GM12878 (cell line): ENCODE results near the gene ZNF22.

Experiments
- ATF7 ChIP-seq: fragments of 450-650 bp; IDR thresholded peaks from 2 replicates; pipeline ENCODE4 v1.6.1; 2016; ENCODE audit warnings: low read depth, mild to moderate bottlenecking
- CREB1 ChIP-seq: IDR thresholded peaks from 2 replicates; pipeline ENCODE4 v1.6.1; 2012; ENCODE audit warnings: low read depth, mild to moderate bottlenecking, inconsistent platforms
- EP300 ChIP-seq, 2 experiments: fragments of 150-350 bp in 1 of 2; IDR thresholded peaks; 2 replicates each; pipeline ENCODE4 v1.6.1; 2011 to 2012; ENCODE audit warnings: low read depth in 2 of 2, low read length in 2 of 2, borderline replicate concordance in 1 of 2, improper control_type of control experiment in 1 of 2, inconsistent platforms in 1 of 2; ENCODE audit not compliant: control insufficient read depth in 1 of 2
- EZH2 ChIP-seq: IDR thresholded peaks from 2 replicates; pipeline ENCODE4 v1.6.1; 2012; ENCODE audit warnings: low read depth, mild to moderate bottlenecking, control low read depth, inconsistent platforms, low read length, borderline replicate concordance; ENCODE audit not compliant: control insufficient read depth
- JUND ChIP-seq: IDR thresholded peaks from 2 replicates; pipeline ENCODE4 v1.6.1; 2012; ENCODE audit warnings: low read depth, mild to moderate bottlenecking, low read length, improper control_type of control experiment, moderate library complexity
- POLR2A ChIP-seq: IDR thresholded peaks from 2 replicates; pipeline ENCODE4 v1.6.1; 2011; ENCODE audit warnings: low read depth, mild to moderate bottlenecking, low read length
- POLR2AphosphoS5 ChIP-seq: IDR thresholded peaks from 2 replicates; pipeline ENCODE4 v1.6.1; 2011; ENCODE audit warnings: mild to moderate bottlenecking, low read length, inconsistent platforms
- SREBF2 ChIP-seq: IDR thresholded peaks from 2 replicates; pipeline ENCODE4 v1.6.1; 2012; ENCODE audit warnings: mild to moderate bottlenecking, low read length
- ZBTB33 ChIP-seq: fragments of 450-650 bp; IDR thresholded peaks from 2 replicates; pipeline ENCODE4 v1.6.1; 2017; ENCODE audit warnings: mild to moderate bottlenecking

- TF ChIP-seq EP300 (IDR thresholded peaks at IDR 0.05; ENCODE audit: borderline replicate concordance in 1 of 2, control insufficient read depth in 1 of 2, low read depth in 2 of 2, low read length in 2 of 2) (no peak), EZH2 (no peak), POLR2A (no peak), CREB1 (no peak), JUND (no peak), ATF7 (no peak), SREBF2 (no peak), ZBTB33 (no peak), POLR2AphosphoS5 (no peak)
Observed at GRCh38 chr10:44961230-44961571, 39.5 kb upstream of the ZNF22 start.
